ENCODE results near the gene GABRB3.

The GABRB3 gene

GRCh38 chr15:26667222-26667988 is 105.5 kb downstream of the GABRB3 start:
- H3K9me3 ChIP-seq (ENCODE audit: insufficient read depth, low read depth, low read length): peaks cover 15% of the 10 kb centered on the region
- H3K4me1 ChIP-seq (ENCODE audit: insufficient read depth, low read length, poor library complexity, severe bottlenecking): no peaks in the 10 kb centered on the region
- TF ChIP-seq CTCF (conservative IDR thresholded peaks at IDR 0.05; ENCODE audit: low read length) (no peak), EZH2phosphoT487 (IDR thresholded peaks at IDR 0.05; ENCODE audit: borderline replicate concordance) (no peak)
- no peak overlapping the region for H2AFZ ChIP-seq (ENCODE audit: low read length)
- no peaks in the 10 kb centered on the region for H3F3A ChIP-seq (ENCODE audit: low read depth)
- H3K27me3 ChIP-seq (ENCODE audit: insufficient read depth, low read length, poor library complexity, severe bottlenecking): no peaks in the 10 kb centered on the region
- no peaks in the 10 kb centered on the region for H3K36me3 ChIP-seq (ENCODE audit: insufficient read depth, low read length)
- H3K4me2 ChIP-seq (ENCODE audit: low read depth, low read length, poor library complexity, severe bottlenecking): no peak overlapping the region
- H3K4me3 ChIP-seq (ENCODE audit: low read length, poor library complexity, severe bottlenecking): no peak overlapping the region
- no peaks in the 10 kb centered on the region for H3K79me2 ChIP-seq (ENCODE audit: insufficient read depth, low read length)
- H4K20me1 ChIP-seq (ENCODE audit: insufficient read depth, low read length, poor library complexity, severe bottlenecking): no peaks in the 10 kb centered on the region
- no peaks in the 10 kb centered on the region for H3K9me2 ChIP-seq (replicated peaks; ENCODE audit: low read depth, low read length)
- no peak overlapping the region for H3K9ac ChIP-seq (ENCODE audit: low read depth, low read length, poor library complexity, severe bottlenecking)

- Histone ChIP-seq H3K79me2 (ENCODE audit: insufficient read depth, low read length) (no peaks in the 10 kb centered on the region), H4K20me1 (ENCODE audit: insufficient read depth, low read length, poor library complexity, severe bottlenecking) (no peaks in the 10 kb centered on the region), H3K36me3 (ENCODE audit: insufficient read depth, low read length) (no peaks in the 10 kb centered on the region), H2AFZ (ENCODE audit: low read length) (no peak overlapping the region), H3K4me2 (ENCODE audit: low read depth, low read length, poor library complexity, severe bottlenecking) (no peak overlapping the region), H3K4me1 (ENCODE audit: insufficient read depth, low read length, poor library complexity, severe bottlenecking) (no peaks in the 10 kb centered on the region), H3K9me3 (ENCODE audit: insufficient read depth, low read depth, low read length) (peaks cover 9% of the 10 kb centered on the region), H3K9ac (ENCODE audit: low read depth, low read length, poor library complexity, severe bottlenecking) (no peak overlapping the region), H3K27me3 (ENCODE audit: insufficient read depth, low read length, poor library complexity, severe bottlenecking) (no peaks in the 10 kb centered on the region), H3K4me3 (ENCODE audit: low read length, poor library complexity, severe bottlenecking) (no peak overlapping the region), H3K9me2 (replicated peaks; ENCODE audit: low read depth, low read length) (no peaks in the 10 kb centered on the region), H3F3A (ENCODE audit: low read depth) (no peaks in the 10 kb centered on the region)
- TF ChIP-seq CTCF (conservative IDR thresholded peaks at IDR 0.05; ENCODE audit: low read length) (no peak), EZH2phosphoT487 (IDR thresholded peaks at IDR 0.05; ENCODE audit: borderline replicate concordance) (no peak)
Observed at GRCh38 chr15:26665957-26666791, 106.7 kb downstream of the GABRB3 start.

- no peaks in the 10 kb centered on the region for H3K36me3 ChIP-seq (ENCODE audit: insufficient read depth, low read length)
- no peaks in the 10 kb centered on the region for H3F3A ChIP-seq (ENCODE audit: low read depth)
- H4K20me1 ChIP-seq (ENCODE audit: insufficient read depth, low read length, poor library complexity, severe bottlenecking): no peaks in the 10 kb centered on the region
- H2AFZ ChIP-seq (ENCODE audit: low read length): no peak overlapping the region
- H3K4me1 ChIP-seq (ENCODE audit: insufficient read depth, low read length, poor library complexity, severe bottlenecking): no peaks in the 10 kb centered on the region
- H3K9ac ChIP-seq (ENCODE audit: low read depth, low read length, poor library complexity, severe bottlenecking): no peak overlapping the region
- no peaks in the 10 kb centered on the region for H3K79me2 ChIP-seq (ENCODE audit: insufficient read depth, low read length)
- no peak overlapping the region for H3K4me3 ChIP-seq (ENCODE audit: low read length, poor library complexity, severe bottlenecking)
- H3K9me2 ChIP-seq (replicated peaks; ENCODE audit: low read depth, low read length): no peaks in the 10 kb centered on the region
- H3K9me3 ChIP-seq (ENCODE audit: insufficient read depth, low read depth, low read length): peaks cover 15% of the 10 kb centered on the region
- no peaks in the 10 kb centered on the region for H3K27me3 ChIP-seq (ENCODE audit: insufficient read depth, low read length, poor library complexity, severe bottlenecking)
- no peak for TF ChIP-seq CTCF (conservative IDR thresholded peaks at IDR 0.05; ENCODE audit: low read length)
- no peak for TF ChIP-seq EZH2phosphoT487 (IDR thresholded peaks at IDR 0.05; ENCODE audit: borderline replicate concordance)
- H3K4me2 ChIP-seq (ENCODE audit: low read depth, low read length, poor library complexity, severe bottlenecking): no peak overlapping the region
Observed at GRCh38 chr15:26662283-26662682, 110.6 kb downstream of the GABRB3 start.
